ENCODE results near the gene PHF21A. TPM values are rescaled to one million over a fixed set of nuclear protein-coding genes. Genes with fewer than 3 reads are reported as not detected.

PHF21A gene
- total RNA-seq, 2 experiments from 2014 or later: 59.5 to 66.2 TPM

DNA sequence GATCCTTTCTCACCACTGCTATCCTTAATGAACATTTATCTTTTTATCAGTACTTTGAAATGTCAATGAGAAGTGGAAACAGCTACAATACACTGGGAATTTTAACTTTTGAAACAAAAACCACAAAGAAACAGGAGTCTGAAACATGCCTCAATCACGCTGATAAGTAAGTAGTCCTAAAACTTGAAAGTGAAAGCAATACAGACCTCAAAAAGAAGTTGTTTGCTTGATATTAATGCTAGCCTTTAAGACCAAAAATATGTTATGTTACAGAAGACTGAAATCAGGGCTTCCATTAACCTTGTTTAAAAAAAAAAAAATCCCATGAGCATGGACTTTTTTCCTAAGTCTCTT is 21.3 kb downstream of the PHF21A start:
- CTCF ChIA-PET: interaction anchor here (0.7 kb wide), 1 partner anchor 899 kb away, joined by 3 read pairs; no protein-coding TSS in a partner anchor
- Histone ChIP-seq H3K4me3 (ENCODE audit: low read length) (peak overlapping the region; percentile 34), H3K27me3 (ENCODE audit: control insufficient read depth in 1 of 2, insufficient read depth in 2 of 2, low read length in 2 of 2) (no peaks in the 10 kb centered on the region), H3K9me3 (ENCODE audit: control insufficient read depth in 1 of 2, insufficient read depth in 1 of 2, low read length in 2 of 2) (no peaks in the 10 kb centered on the region), H3K27ac (ENCODE audit: low read depth in 1 of 2, low read length in 2 of 2) (peak overlapping the region in 1 of 2 donors; percentile 16), H3K36me3 (ENCODE audit: insufficient read depth, low read length) (no peaks in the 10 kb centered on the region), H3K4me1 (ENCODE audit: insufficient read depth, low read length) (peaks cover 6% of the 10 kb centered on the region)
- no peaks in the 10 kb centered on the region for H3K36me3 Mint-ChIP-seq (ENCODE audit: low read depth)
- H3K4me1 Mint-ChIP-seq (ENCODE audit: low read depth): peaks cover 72% of the 10 kb centered on the region
- DNase-seq: peak in 3 of 14 experiments; percentile 30 to 47 (median 33)
- intact Hi-C loops (cut with DNase I, micrococcal nuclease): loop anchor here in 1 of 2 experiments (2.0 kb wide), 1 partner anchor 19 kb away; no protein-coding TSS in a partner anchor
- POLR2A ChIA-PET: interaction anchor here (1.3 to 1.4 kb wide), 2 partner anchors 16 to 21 kb away, joined by 5 to 6 read pairs; partner anchors contain the start of gene PHF21A
- H3K9me3 Mint-ChIP-seq: no peaks in the 10 kb centered on the region
- TF ChIP-seq, protein P1, sequence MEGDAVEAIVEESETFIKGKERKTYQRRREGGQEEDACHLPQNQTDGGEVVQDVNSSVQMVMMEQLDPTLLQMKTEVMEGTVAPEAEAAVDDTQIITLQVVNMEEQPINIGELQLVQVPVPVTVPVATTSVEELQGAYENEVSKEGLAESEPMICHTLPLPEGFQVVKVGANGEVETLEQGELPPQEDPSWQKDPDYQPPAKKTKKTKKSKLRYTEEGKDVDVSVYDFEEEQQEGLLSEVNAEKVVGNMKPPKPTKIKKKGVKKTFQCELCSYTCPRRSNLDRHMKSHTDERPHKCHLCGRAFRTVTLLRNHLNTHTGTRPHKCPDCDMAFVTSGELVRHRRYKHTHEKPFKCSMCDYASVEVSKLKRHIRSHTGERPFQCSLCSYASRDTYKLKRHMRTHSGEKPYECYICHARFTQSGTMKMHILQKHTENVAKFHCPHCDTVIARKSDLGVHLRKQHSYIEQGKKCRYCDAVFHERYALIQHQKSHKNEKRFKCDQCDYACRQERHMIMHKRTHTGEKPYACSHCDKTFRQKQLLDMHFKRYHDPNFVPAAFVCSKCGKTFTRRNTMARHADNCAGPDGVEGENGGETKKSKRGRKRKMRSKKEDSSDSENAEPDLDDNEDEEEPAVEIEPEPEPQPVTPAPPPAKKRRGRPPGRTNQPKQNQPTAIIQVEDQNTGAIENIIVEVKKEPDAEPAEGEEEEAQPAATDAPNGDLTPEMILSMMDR (IDR thresholded peaks at IDR 0.05): no peak
- no peaks in the 10 kb centered on the region for H3K27me3 Mint-ChIP-seq
- H3K4me3 Mint-ChIP-seq: peak overlapping the region; percentile 82
- peak; percentile 39 for ATAC-seq (ENCODE audit: poor library complexity)
- peak overlapping the region; percentile 87 for H3K27ac Mint-ChIP-seq

DNA sequence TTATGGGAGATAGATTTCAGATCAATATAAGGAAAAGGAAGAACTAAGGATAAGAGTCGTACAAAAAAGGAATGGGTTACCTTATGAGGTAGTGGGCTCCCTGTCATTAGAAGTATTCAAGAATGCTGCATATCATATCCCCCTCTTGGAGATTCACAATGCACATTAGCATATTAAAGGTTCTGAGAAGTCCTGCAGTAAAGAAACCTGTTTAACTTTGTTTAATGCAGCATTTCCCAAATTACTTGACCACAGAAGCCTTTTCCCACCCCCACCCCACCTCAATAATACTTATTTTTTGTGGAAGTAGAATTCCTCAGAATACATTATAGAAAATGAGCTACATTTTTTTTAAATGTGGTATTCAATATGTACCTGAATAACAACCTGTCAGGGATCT is 30.9 kb downstream of the PHF21A start:
- Mint-ChIP-seq H3K27ac (no peak overlapping the region), H3K36me3 (ENCODE audit: low read depth) (peaks cover 55% of the 10 kb centered on the region), H3K9me3 (no peaks in the 10 kb centered on the region), H3K27me3 (no peaks in the 10 kb centered on the region), H3K4me3 (no peak overlapping the region), H3K4me1 (ENCODE audit: low read depth) (no peaks in the 10 kb centered on the region)
- Histone ChIP-seq H3K27me3 (ENCODE audit: control insufficient read depth in 1 of 2, insufficient read depth in 2 of 2, low read length in 2 of 2) (no peaks in the 10 kb centered on the region), H3K9me3 (ENCODE audit: control insufficient read depth in 1 of 2, insufficient read depth in 1 of 2, low read length in 2 of 2) (no peaks in the 10 kb centered on the region), H3K4me3 (ENCODE audit: low read length) (no peak overlapping the region), H3K27ac (ENCODE audit: low read depth in 1 of 2, low read length in 2 of 2) (no peak overlapping the region), H3K4me1 (ENCODE audit: insufficient read depth, low read length) (no peaks in the 10 kb centered on the region), H3K36me3 (ENCODE audit: insufficient read depth, low read length) (peaks cover 13% of the 10 kb centered on the region)
- DNase-seq (no peak), ATAC-seq (ENCODE audit: poor library complexity) (no peak)
- CTCF ChIA-PET: interaction anchor here (0.6 to 0.7 kb wide), 2 partner anchors 29 to 734 kb away, joined by 4 to 5 read pairs; no protein-coding TSS in a partner anchor
- intact Hi-C loops (cut with DNase I, micrococcal nuclease): no loop called here
- TF ChIP-seq, protein P1 (IDR thresholded peaks at IDR 0.05): no peak
- POLR2A ChIA-PET: interaction anchor here (0.9 to 1.5 kb wide), 3 partner anchors 12 to 37 kb away, joined by 3 read pairs; no protein-coding TSS in a partner anchor

DNA sequence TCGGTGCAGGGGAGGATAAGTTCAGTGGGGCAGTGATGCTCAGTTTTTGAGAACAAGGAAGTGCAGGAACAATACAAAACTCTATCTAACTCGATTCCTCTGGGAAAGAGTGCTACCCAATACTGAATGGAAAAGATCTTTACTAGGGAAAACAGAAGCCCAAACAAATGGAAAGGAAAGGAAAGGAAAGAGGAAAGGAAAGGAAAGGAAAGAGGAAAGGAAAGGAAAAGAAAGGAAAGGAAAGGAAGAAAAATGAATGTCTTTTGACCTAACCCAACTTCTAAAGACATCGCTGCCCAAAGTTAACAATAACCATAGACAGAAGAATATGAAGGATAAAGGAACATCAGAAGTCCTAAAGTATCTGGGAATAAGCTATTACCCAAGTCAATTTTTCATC is 41.6 kb downstream of the PHF21A start:
- Mint-ChIP-seq H3K27me3 (no peaks in the 10 kb centered on the region), H3K4me3 (no peak overlapping the region), H3K36me3 (ENCODE audit: low read depth) (peaks cover 70% of the 10 kb centered on the region), H3K27ac (no peak overlapping the region), H3K9me3 (no peaks in the 10 kb centered on the region), H3K4me1 (ENCODE audit: low read depth) (no peaks in the 10 kb centered on the region)
- H3K27ac ChIP-seq (ENCODE audit: low read depth in 1 of 2, low read length in 2 of 2): no peak overlapping the region
- no peaks in the 10 kb centered on the region for H3K9me3 ChIP-seq (ENCODE audit: control insufficient read depth in 1 of 2, insufficient read depth in 1 of 2, low read length in 2 of 2)
- H3K27me3 ChIP-seq (ENCODE audit: control insufficient read depth in 1 of 2, insufficient read depth in 2 of 2, low read length in 2 of 2): no peaks in the 10 kb centered on the region
- intact Hi-C loops (cut with DNase I, micrococcal nuclease): no loop called here
- no peak overlapping the region for H3K4me3 ChIP-seq (ENCODE audit: low read length)
- ATAC-seq (ENCODE audit: poor library complexity): no peak
- no peak for DNase-seq
- CTCF ChIA-PET: no interaction called here
- POLR2A ChIA-PET: interaction anchor here (1.3 kb wide), 1 partner anchor 43 kb away, joined by 3 read pairs; no protein-coding TSS in a partner anchor
- H3K4me1 ChIP-seq (ENCODE audit: insufficient read depth, low read length): no peaks in the 10 kb centered on the region
- peaks cover 36% of the 10 kb centered on the region for H3K36me3 ChIP-seq (ENCODE audit: insufficient read depth, low read length)
- TF ChIP-seq, protein P1 (IDR thresholded peaks at IDR 0.05): no peak

Data from CD4-positive, alpha-beta T cell (primary cell).